Cardiac septum (tissue), 1 donor: Measurements from ENCODE around the gene BCAS3. TPM values are rescaled to one million over a fixed set of nuclear protein-coding genes. Genes with fewer than 3 reads are reported as not detected.
"Not testable (repeated sequence)": the region's sequence is repeated elsewhere in the genome, so short reads cannot be mapped to it uniquely, and the experiment has no call there.

Experiments
- DNase-seq: peaks from one replicate; pipeline ENCODE4 v3.0.0-alpha.2; 2020; ENCODE audit warnings: low spot score
- intact Hi-C: fragments of 100-400 bp; cut with DNase I; formaldehyde crosslinking; loops from one replicate; pipeline ENCODE4 v1.14.0; 2022
- total RNA-seq: library from RNA; stranded (reverse); fragmentation: NEBNext Ultra II Directional; extraction: Animal tissue kit (Norgen Biotek cat#: 25700); gene quantifications from one replicate; pipeline ENCODE4 v1.2.1, GENCODE V29; 2021
- donor health status: DM: no; HTN: no; CAD: no.

BCAS3 gene
- total RNA-seq, 1 donor from 2014 or later = 14.8 TPM

DNA sequence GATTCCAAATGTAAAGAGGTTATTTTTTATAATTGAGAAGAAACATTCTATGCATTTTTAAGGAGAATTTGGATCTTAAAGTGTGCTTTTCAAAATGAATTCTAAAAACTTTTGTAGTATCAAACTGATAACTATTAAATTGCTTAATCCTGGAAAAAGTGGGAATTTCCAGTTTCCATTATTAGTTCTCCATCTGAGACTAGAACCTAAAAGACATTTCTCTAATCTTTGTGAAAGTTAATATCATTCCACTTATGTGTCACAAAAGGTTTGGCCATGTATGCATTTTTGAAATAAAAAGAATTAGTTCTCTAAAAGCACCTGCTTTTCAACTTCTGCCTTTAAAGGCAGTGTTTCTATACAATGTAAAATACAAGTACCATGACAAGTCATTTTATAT lies 155.0 kb downstream of the BCAS3 start:
- intact Hi-C loops = no loop called here
- DNase-seq = no peak

- no peak for DNase-seq
- intact Hi-C loops = no loop called here
Observed at GRCh38 chr17:60840456-60840855, 162.8 kb downstream of the BCAS3 start.

GRCh38 chr17:60845012-60845411 lies 167.4 kb downstream of the BCAS3 start:
- DNase-seq = no peak
- intact Hi-C loops = no loop called here

DNA sequence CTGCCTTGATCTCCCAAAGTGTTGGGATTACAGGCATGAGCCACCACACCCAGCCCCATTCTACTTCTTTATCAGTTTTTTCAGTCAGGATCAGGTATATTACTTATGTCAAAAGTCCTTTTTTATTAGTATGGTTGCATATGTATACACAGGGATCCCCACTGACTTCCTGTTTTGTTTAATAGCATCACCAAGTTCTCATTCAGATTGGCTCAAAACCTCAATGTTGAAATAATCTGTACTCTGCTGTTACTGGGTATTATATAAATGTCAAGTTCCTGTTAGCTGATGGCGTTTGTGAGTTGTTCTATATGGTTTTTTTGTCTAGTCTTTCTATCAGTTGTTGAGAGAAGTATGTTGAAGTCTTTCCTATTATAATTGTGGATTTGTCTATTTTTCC lies 168.5 kb downstream of the BCAS3 start:
- DNase-seq = no peak
- intact Hi-C loops = no loop called here

DNA sequence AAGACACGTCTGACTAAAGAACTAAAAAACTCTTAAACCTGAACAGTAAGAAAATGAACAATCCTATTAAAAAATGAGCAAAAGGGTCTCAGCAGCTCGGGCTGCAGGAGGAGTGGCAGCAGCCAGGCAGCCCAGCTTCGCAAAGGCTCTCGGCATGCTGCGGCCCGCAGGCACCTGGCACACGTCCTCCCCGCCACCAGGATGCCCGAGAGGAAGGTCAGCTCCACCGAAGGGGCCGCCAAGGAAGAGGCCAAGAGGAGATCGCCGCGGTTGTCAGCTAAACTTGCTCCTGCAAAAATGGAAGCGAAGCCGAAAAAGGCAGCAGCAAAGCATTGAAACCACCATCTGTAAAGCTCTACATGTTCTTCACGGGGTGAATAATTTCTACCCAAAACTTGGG lies 173.5 kb downstream of the BCAS3 start:
- intact Hi-C loops = no loop called here
- no peak for DNase-seq

DNA sequence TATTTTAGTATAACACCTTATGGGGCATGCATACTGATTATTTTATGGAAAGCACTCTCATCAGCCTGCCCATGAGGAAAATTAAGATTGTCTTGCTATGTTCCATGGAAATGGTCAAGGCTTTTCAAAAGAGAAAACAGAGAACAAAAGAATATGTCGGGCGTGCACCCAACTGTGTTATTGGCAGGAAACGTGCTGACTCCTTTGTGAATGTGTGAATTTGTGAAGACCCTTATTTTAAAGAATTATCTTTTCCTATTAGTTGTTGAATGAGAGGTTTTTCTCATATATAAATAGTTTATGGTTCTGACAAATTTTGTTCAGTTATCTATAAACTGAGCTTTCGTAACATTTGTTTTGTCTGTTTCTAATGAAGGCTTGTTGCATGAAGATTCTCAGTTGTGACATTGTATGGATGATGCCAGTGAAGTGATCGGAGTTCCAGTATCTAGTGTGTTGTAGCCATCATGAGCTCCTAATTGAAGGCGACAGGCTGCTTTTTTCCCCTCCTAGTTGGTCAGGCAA lies 180.0 kb downstream of the BCAS3 start:
- DNase-seq = no peak
- intact Hi-C loops = no loop called here

DNA sequence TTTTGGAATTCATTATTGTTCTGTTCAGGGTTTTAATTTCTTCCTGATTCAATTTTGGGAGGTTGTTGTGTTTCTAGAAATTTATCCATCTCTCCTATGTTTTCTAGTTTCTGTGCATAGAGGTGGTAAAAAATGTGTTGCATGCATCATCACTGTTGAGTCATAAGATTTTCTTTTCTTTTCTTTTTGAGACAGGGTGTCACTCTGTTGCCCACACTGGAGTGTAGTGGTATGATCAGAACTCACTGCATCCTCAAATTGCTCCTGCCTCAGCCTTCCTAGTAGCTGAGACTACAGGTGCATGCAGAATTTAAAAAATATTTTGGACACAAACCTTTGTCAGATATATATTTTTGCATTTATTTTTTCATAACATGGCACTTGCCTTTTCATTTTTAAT lies 184.8 kb downstream of the BCAS3 start:
- intact Hi-C loops = no loop called here
- no peak for DNase-seq

- intact Hi-C loops = no loop called here
- no peak for DNase-seq
Observed at GRCh38 chr17:60863892-60864707, 186.4 kb downstream of the BCAS3 start.

- intact Hi-C loops = no loop called here
- DNase-seq = no peak
Observed at GRCh38 chr17:60864708-60865005, 187.0 kb downstream of the BCAS3 start.

GRCh38 chr17:60874772-60875171 lies 197.1 kb downstream of the BCAS3 start:
- DNase-seq = no peak
- intact Hi-C loops = no loop called here

GRCh38 chr17:60886731-60887613 lies 209.3 kb downstream of the BCAS3 start:
- DNase-seq, intact Hi-C loops: not testable (repeated sequence)

GRCh38 chr17:60887614-60888028 lies 210.0 kb downstream of the BCAS3 start:
- intact Hi-C loops = no loop called here
- no peak for DNase-seq

- DNase-seq = no peak
- intact Hi-C loops = no loop called here
Observed at GRCh38 chr17:60888812-60889709, 211.4 kb downstream of the BCAS3 start.

GRCh38 chr17:60891149-60891548 lies 213.5 kb downstream of the BCAS3 start:
- no peak for DNase-seq
- intact Hi-C loops = no loop called here

DNA sequence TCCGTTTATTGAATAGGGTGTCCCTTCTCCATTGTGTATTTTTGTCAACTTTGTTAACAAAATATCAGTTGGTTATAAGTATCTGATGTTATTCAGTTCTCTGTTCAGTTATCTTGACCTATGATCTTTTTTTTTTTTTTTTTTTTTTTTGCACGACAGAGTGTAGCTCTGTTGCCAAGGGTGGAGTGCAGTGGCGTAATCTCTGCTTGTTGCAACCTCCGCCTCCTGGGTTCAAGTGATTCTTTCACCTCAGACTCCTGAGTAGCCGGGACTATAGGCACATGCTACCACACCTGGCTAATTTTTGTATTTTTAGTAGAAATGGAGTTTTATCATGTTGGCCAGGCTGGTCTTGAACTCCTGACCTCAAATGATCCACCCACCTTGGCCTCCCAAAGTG lies 215.8 kb downstream of the BCAS3 start:
- DNase-seq = no peak

DNA sequence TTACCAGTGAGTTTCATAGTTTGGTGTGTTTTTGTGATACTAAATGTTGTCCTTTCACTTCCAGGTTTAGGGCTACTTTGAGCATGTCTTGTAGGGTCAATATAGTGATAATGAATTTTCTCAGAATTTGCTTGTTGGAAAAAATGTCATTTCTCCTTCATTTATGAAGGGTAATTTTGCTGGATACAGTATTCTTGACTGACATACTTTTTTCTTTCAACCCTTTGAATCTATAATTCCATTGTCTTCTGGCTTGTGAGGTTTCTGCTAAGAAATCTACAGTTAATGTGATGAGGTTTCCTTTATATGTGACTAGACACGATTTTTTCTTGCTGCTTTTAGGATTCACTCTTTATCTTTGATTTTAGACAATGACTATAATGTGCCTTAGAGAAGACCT lies 219.3 kb downstream of the BCAS3 start:
- no peak for DNase-seq
- intact Hi-C loops = no loop called here

More for the DNA sequence above, 215.8 kb downstream of the BCAS3 start:
- intact Hi-C loops = no loop called here

GRCh38 chr17:60899115-60899514 lies 221.5 kb downstream of the BCAS3 start:
- DNase-seq = no peak
- intact Hi-C loops = no loop called here

- DNase-seq = no peak
- intact Hi-C loops = no loop called here
Observed at GRCh38 chr17:60900688-60901087, 223.0 kb downstream of the BCAS3 start.

GRCh38 chr17:60901242-60901641 lies 223.6 kb downstream of the BCAS3 start:
- intact Hi-C loops = no loop called here
- DNase-seq = no peak

- intact Hi-C loops = no loop called here
- DNase-seq = no peak
Observed at GRCh38 chr17:60901806-60902205, 224.2 kb downstream of the BCAS3 start.
